Esophagus squamous epithelium (tissue), 5 donors: ENCODE measurements around the gene ATP8B4. TPM values are rescaled to one million over a fixed set of nuclear protein-coding genes. Genes with fewer than 3 reads are reported as not detected.

ENCODE experiments used
- DNase-seq: peaks from one replicate; lab custom pipeline; 2025; lab: John Stamatoyannopoulos, UW
- H3K27ac ChIP-seq, 4 donors: fragments of 200-600 bp; sonication (generic); one replicate each; pipeline ENCODE4 v1.5.1; 2016 to 2019; ENCODE audit warnings: mild to moderate bottlenecking in 1 of 4
- H3K27me3 ChIP-seq, 4 donors: fragments of 200-600 bp; sonication (generic); 1 replicate in 3 of 4; 2 replicates in 1 of 4; pipeline versions ENCODE4 v1.5.1 to v1.6.0; 2017 to 2021; ENCODE audit warnings: antibody characterized with exemption in 1 of 4
- H3K36me3 ChIP-seq, 3 donors: fragments of 200-600 bp; sonication (generic); one replicate each; pipeline ENCODE4 v1.5.1; 2016 to 2019
- H3K4me1 ChIP-seq, 3 donors: fragments of 200-600 bp; sonication (generic); one replicate each; pipeline ENCODE4 v1.5.1; 2017 to 2019
- H3K4me3 ChIP-seq, 4 donors: fragments of 200-600 bp; sonication (generic); 1 replicate in 3 of 4; 2 replicates in 1 of 4; pipeline ENCODE4 v1.5.1; 2016 to 2019; ENCODE audit warnings: mild to moderate bottlenecking in 2 of 4, moderate library complexity in 1 of 4
- H3K9me3 ChIP-seq, 3 donors: fragments of 200-600 bp; sonication (generic); one replicate each; pipeline ENCODE4 v1.5.1; 2016 to 2019
- POLR2A ChIP-seq, 4 donors: fragments of 450-650 bp; IDR thresholded peaks; one replicate each; pipeline ENCODE4 v1.6.1; 2017; ENCODE audit warnings: antibody characterized with exemption in 4 of 4, mild to moderate bottlenecking in 4 of 4, moderate library complexity in 3 of 4
- WGBS, 2 donors: methylation state at CpG; one replicate each; pipeline ENCODE4 v1.1.5; 2018; 5-methylcytosine and 5-hydroxymethylcytosine counted together
- intact Hi-C: fragments of 100-400 bp; cut with DNase I; formaldehyde crosslinking; loops from one replicate; pipeline ENCODE4 v1.15.0; 2022
- total RNA-seq, 4 donors: library from RNA; depleted of rRNA; stranded (reverse); fragments of >200 nt; gene quantifications; one replicate each; pipeline ENCODE4 v1.1.0, GENCODE V29; 2016
- TF ChIP-seq, protein P1 (sequence below), 6 experiments: fragments of 450-650 bp in 4 of 6; fragments of 200-600 bp in 2 of 6; sonication (generic) in 2 of 6; IDR thresholded peaks; one replicate each; pipeline ENCODE4 v1.5.1; 2016 to 2019; ENCODE audit warnings: antibody characterized with exemption in 6 of 6, mild to moderate bottlenecking in 4 of 6, moderate library complexity in 4 of 6
- donor health status: DM: yes; HTN: yes; CAD: no.

ATP8B4 gene
- total RNA-seq, 4 donors from 2014 or later = 0.97 to 6.7 (median 2.9) TPM

DNA sequence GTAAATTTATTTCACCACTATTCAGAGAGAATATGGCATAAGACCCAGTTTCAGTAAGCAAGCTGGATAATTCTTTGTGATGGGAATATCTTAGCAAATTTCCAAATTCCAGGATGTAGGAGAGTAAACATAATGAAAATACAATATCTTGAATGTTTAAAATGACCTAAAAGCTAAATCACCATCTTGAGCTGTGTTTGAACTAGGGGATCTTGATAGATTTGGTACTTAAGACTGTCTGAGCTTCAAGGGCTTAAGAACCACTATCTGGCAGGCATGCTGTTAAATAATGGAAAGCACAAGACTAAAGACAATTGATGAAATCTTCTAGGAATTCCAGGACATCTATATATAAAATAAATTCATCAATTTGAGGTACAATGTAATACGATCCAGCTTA is 217.7 kb downstream of the ATP8B4 start:
- TF ChIP-seq, protein P1, sequence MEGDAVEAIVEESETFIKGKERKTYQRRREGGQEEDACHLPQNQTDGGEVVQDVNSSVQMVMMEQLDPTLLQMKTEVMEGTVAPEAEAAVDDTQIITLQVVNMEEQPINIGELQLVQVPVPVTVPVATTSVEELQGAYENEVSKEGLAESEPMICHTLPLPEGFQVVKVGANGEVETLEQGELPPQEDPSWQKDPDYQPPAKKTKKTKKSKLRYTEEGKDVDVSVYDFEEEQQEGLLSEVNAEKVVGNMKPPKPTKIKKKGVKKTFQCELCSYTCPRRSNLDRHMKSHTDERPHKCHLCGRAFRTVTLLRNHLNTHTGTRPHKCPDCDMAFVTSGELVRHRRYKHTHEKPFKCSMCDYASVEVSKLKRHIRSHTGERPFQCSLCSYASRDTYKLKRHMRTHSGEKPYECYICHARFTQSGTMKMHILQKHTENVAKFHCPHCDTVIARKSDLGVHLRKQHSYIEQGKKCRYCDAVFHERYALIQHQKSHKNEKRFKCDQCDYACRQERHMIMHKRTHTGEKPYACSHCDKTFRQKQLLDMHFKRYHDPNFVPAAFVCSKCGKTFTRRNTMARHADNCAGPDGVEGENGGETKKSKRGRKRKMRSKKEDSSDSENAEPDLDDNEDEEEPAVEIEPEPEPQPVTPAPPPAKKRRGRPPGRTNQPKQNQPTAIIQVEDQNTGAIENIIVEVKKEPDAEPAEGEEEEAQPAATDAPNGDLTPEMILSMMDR (IDR thresholded peaks at IDR 0.05) = no peak
- TF ChIP-seq POLR2A (IDR thresholded peaks at IDR 0.05) = no peak
- no peaks in the 10 kb centered on the region for H3K27me3 ChIP-seq
- intact Hi-C loops = no loop called here
- 52 to 67% methylated on average over 1 of the region's 1 CpG for WGBS, 2 donors
- no peak for DNase-seq
- H3K4me1 ChIP-seq = peaks cover 0 to 25% (median 0%) of the 10 kb centered on the region in 3 donors
- no peaks in the 10 kb centered on the region for H3K36me3 ChIP-seq
- H3K4me3 ChIP-seq = no peak overlapping the region
- peak overlapping the region in 3 of 4 donors; percentile 42 to 86 (median 79) for H3K27ac ChIP-seq
- H3K9me3 ChIP-seq = no peaks in the 10 kb centered on the region

DNA sequence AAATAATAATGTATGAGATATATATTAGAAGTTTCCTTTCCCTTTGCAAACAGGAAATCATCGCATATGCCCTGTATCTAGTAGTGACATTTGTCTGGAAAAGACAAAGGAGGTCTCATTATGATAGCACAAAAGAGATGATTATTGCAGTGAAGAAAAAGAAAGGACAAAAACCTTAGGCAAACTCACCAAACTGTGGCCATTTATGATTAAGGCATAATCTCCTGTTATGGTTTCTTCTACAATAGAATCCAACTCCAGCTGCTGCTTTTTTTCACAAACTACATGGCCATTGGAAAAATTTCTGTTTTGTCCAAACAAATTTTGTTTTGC is 218.2 kb downstream of the ATP8B4 start:
- intact Hi-C loops = no loop called here
- H3K9me3 ChIP-seq = no peaks in the 10 kb centered on the region
- no peaks in the 10 kb centered on the region for H3K36me3 ChIP-seq
- TF ChIP-seq POLR2A (IDR thresholded peaks at IDR 0.05) = no peak
- TF ChIP-seq, protein P1 (IDR thresholded peaks at IDR 0.05) = no peak
- no peak overlapping the region for H3K4me3 ChIP-seq
- H3K4me1 ChIP-seq = peaks cover 0 to 25% (median 0%) of the 10 kb centered on the region in 3 donors
- WGBS, 2 donors = 31 to 54% methylated on average over 1 of the region's 1 CpG
- DNase-seq = no peak
- H3K27me3 ChIP-seq = no peaks in the 10 kb centered on the region
- H3K27ac ChIP-seq = peak overlapping the region in 3 of 4 donors; percentile 42 to 86 (median 79)

DNA sequence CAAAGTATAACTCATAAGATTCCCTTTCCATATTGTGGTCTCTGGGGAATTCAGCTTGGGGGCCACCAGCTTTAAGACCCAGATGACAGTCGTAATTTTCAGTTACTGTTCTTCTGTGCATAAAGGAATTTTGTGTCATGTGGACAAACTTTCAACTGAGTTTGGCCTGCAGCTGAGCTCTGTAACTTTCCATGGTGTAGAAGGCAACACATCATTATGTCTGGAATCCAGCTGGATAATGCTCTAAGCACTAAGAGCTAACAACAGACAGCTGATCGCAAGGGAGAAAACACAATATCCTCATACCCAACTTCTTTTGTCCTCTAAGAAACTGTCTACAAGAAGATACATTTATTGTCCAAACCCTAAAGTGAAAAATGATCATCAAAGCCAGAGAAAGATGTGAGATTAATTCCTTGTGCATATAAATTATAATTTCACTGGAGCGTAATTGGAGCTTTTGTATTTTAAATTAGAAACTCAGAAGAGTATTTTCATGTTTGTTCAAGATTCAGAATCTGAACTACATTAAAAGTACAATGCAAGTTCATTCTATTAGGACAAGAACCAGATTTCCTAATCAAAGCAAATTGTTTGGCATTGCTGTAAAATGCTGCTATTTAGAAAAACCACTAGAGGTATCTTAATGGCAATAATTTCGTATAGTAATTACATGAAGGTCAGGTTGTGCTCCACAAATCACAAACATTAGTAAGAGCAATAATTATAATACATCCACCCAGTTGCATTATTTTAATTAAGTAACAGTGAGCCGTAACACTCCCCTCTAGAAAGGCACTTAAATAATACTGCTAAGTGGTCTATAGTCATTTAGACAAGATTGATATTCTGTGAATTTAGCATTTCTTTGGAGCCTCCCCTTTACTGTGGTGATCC is 218.8 kb downstream of the ATP8B4 start:
- no peak for DNase-seq
- no peaks in the 10 kb centered on the region for H3K36me3 ChIP-seq
- no peaks in the 10 kb centered on the region for H3K9me3 ChIP-seq
- H3K4me1 ChIP-seq = peaks cover 0 to 25% (median 0%) of the 10 kb centered on the region in 3 donors
- no peak overlapping the region for H3K4me3 ChIP-seq
- 59 to 74% methylated on average over 5 of the region's 5 CpGs for WGBS, 2 donors
- H3K27me3 ChIP-seq = no peaks in the 10 kb centered on the region
- H3K27ac ChIP-seq = peak overlapping the region in 3 of 4 donors; percentile 42 to 86 (median 79)
- no peak for TF ChIP-seq POLR2A (IDR thresholded peaks at IDR 0.05)
- TF ChIP-seq, protein P1 (IDR thresholded peaks at IDR 0.05) = no peak
- intact Hi-C loops = no loop called here

DNA sequence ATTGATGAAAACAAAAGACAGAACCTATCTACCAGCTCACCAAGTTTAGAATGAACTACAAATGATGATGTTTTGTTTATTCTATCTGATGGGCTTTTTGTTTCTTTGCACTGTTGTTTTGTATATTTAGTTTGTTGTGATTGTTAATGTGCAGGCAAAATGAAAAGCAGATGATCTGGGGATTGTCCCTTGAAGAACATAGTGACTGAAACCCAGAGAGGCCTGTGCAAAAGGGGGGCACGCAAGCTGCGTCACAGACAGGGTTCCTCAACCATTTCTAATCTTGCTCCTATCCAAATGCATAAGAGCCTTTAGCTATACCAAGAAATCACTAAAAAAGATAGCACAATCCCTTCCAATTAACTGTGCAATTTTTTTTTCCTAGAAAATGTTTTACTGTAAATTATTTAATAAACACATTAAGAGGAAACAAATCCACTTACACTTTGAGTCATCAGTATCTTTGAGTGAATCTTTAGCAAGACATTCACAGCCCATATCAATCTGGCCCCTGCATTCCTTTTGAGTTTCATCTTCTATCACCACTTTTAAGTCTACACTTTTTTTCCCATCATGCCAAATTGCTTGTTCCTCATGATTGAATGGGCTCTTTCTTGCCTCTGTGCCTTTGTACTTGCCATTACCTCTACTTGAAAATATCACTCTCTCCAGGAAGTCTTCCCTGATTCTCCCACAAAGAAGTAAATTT is 220.3 kb downstream of the ATP8B4 start:
- no peaks in the 10 kb centered on the region for H3K27me3 ChIP-seq
- H3K4me3 ChIP-seq = no peak overlapping the region
- H3K27ac ChIP-seq = peak overlapping the region in 3 of 4 donors; percentile 23 to 79 (median 42)

More for the DNA sequence above, 220.3 kb downstream of the ATP8B4 start:
- WGBS, 2 donors = 77 to 84% methylated on average over 2 of the region's 2 CpGs
- Histone ChIP-seq H3K36me3 (no peaks in the 10 kb centered on the region), H3K9me3 (no peaks in the 10 kb centered on the region), H3K4me1 (peaks cover 0 to 25% (median 0%) of the 10 kb centered on the region in 3 donors)
- no peak for DNase-seq
- intact Hi-C loops = no loop called here
- no peak for TF ChIP-seq POLR2A (IDR thresholded peaks at IDR 0.05)
- TF ChIP-seq, protein P1 (IDR thresholded peaks at IDR 0.05) = no peak
